SKM-1 (cell line): ENCODE results near the gene EPB41L3.

Experiments used
- DNase-seq: peaks from one replicate; lab custom pipeline; 2025; ENCODE audit not compliant: unreplicated experiment; lab: John Stamatoyannopoulos, UW

The EPB41L3 gene

DNA sequence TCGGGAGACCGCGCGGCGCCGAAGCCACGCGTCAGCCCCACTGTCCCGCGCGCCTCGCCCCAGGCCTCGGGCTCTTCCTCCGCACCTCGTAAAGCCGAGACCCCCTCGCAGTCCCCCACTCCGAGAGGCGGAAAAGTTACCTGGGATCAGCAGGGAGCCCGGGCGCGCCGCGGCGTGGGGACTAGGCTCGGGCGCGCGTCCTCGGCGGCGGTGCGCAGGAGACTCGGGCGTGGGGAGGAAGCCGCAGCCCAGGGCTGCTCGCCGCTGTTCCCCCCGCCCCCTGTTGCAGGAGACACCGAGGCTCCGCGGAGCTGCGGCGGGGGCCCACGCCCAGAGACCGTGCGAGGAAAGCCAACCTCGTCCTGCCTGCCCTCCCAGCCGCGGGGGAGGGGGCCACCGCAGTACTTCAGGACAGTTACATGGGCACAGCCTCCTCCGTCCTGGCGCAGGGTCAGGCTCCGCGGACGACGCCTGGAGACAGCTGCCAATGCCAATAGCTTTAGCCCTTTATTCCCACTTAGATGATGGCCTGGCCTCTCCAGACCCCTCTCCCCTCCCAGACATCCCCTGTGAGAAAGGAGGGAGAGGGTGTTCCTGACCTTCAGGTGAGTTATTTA lies at the start of gene EPB41L3:
EPB41L3 (minus strand) TSS at position 225 of the 617 bp plus-strand sequence. CDS start 54,814 bp downstream, outside the sequence.
- DNase-seq: peak; percentile 20

GRCh38 chr18:5588529-5588928 lies 44.7 kb upstream of the EPB41L3 start:
- no peak for DNase-seq

- DNase-seq: no peak
Observed at GRCh38 chr18:5585653-5586052, 41.9 kb upstream of the EPB41L3 start.

DNA sequence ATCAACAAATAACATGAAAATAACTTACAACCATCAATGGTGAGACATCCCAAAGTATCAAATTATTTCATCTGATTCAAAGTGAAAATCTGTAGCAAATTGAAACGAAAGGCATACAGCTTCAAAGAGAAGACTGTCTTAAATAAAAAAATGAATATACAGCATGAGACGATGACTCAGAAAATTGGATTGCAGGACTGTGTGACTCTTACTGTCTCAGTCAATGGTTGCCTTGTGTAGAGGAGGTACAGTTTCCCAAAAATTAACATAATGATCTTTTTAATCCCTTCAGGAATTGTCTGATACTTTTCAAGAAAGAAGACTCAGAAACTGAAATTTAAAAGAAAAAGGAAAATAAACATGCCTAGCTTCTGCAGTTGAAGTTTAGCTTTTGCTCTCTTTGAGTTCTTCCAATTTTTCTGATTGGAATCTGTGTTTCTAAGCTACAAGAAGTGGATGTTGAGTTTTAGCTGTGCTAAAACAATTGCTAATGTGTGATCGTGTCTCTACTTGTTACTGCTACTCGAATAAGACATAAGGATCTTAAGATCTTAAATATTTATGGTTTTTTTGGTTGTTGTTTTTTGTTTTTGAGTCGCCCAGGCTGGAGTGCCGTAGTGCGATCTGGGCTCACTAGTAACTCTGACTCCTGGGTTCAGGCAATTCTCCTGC lies 41.1 kb upstream of the EPB41L3 start:
- no peak for DNase-seq

DNA sequence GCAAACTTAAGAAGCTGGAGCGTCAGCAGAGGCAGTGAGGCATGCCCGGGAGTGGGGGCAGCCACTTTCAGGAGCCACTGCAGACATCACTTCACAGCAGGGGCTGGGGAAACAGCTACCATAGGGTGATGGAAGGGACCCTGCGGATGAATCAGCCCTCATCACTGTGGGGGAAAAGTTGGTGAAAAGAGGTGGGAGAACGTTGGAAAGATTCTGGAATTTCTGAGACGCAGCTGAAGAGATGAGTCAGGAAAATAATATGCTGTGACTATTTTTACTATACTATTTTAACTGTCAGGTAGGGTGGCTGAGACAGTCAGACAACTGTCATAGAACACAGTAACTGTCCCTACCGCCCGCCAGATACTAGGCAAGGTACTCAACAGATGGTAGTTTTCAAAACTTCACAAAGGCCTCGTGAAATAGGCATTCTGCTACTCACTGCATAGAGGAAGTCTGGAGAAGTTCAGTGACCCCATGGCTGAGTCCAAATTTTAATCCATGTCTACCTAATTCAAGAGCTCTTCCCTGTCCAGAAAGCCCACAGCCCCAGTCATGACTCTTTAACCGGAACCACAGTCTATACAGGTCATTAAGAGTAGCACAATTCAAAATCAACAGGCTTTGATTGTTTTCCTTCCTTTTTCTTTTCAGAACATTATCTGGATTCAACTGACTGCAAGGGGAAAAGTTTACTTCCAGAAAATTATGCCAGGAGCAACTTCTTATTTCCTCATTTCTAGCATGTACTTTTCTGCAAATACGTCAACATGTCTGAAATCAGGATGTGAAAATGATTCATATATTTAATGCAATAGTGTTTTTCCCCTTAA lies 39.3 kb upstream of the EPB41L3 start:
- DNase-seq: no peak

DNA sequence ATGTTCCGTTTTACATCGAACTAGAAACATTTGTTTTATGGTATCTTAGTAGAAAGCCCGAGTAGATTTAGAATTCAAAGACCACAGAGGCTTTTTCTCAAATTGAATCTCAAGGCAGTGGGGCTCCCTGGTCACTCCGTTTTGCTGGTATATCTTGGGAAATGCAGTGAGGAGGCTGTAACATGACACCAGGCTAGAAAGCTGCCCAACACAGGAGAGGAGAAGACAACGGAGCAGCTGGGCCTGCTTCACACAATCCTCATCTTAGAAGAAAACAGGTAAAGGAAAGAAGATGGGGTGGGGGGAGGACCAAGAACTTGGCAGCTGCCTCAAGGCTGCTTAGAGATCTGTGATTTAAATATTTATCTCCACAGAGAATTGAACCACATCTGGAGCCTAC lies 38.3 kb upstream of the EPB41L3 start:
- no peak for DNase-seq

DNA sequence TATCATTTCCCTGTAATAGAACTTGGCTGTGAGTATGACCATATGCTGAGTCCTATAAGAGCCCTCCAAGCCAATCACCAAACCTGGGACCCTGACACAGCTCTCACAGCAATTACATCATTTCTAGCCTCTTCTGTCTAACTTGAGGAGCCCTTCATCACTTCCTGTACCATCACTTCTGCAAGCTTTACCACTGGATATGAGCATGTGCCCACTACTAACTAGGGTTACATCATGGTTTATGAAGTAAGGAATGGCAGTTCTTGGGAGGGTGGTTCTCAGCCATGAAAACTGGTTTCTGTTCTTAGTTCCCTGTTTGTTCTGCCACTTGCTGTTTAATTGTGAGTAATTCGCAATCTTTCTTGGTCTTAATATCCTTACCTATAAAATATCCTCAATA lies 31.0 kb upstream of the EPB41L3 start:
- DNase-seq: peak; percentile 38

DNA sequence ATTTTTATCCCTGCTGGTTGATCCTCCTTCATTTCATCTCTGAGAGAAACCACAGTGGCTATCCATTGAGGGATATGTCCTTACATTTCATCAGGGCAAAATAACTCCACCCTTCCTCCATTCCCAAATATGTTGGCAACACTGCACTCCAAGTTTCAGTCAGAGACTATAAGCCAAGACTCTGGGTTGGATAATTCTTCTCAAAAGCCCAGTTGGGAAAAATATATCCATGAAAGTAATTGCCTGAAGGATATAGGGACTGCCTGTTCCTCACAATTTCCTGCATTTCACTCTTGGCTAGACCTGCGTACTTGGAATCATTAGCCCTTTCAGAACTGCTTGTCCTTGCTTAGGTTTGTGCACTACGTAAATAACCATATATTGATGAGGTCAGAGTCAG lies 27.9 kb upstream of the EPB41L3 start:
- no peak for DNase-seq

DNA sequence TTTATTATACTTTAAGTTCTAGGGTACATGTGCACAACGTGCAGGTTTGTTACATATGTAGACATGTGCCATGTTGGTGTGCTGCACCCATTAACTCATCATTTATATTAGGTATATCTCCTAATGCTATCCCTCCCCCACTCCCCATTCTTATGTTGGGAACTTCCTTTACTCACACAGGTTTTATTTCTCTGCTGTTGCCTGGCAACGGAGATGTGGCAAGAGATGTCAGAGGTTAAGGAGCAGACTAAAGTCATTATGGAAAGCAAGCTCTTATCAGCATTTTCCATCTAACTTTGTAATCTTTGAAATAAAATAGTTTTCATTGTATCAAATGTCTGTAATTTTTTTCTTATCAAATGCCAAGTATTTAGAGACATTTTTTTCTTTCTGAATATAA lies 26.8 kb upstream of the EPB41L3 start:
- DNase-seq: peak; percentile 73

DNA sequence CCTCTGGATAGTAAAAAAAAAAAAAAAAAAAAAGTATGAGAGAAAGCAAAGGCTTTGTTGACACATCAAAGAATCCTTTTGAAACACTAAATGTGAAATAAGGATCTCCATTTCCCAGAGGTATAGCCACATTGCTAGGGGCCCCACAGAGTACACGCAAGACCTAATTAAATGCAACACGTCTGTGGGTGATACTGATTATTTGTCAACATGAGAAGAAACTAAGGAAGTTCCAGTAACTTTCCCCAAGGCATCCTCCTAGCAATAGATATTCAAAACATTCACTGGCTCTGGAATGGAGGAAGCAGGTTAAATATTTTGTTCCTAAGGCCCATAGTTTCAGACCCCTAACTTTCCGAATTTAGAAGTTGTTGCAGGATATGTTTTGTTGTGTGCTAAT lies 24.6 kb upstream of the EPB41L3 start:
- no peak for DNase-seq

GRCh38 chr18:5558851-5559250 lies 15.1 kb upstream of the EPB41L3 start:
- no peak for DNase-seq

GRCh38 chr18:5556310-5556974 lies 12.6 kb upstream of the EPB41L3 start:
- no peak for DNase-seq

- no peak for DNase-seq
Observed at GRCh38 chr18:5554629-5555028, 10.8 kb upstream of the EPB41L3 start.

GRCh38 chr18:5546660-5547059 lies 2.9 kb upstream of the EPB41L3 start:
- DNase-seq: peak; percentile 44

DNA sequence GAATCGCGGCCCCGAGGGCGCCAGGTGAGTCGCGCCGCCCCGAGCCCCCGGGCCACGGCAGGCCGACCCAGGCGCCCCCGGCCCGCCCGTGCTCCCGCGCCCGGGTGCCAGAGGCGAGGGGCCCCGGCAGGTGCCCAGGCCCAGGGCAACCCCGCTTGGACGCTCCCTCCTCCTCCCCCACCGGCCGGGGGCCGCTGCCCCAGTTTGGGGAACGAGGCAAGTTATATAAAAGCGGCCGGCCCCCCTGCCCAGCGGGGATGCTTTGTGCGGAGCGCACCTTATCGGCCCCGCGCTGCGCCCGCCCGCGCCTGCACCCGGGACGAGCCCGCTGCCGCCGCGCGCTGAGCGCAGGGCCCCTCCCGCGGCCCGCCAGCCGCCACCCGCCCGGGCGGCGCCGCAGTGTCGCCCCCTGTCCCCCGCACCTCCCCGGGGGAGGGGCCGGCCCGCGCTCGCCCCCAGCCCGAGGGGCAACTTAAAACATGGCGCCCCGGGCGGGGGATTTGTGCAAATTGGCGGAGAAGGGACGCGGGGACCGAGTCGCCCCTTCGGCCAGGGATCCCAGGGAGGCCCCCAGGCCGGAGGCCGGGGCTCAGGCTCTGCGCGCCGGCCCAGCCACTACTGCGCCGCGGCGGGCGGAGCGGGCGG lies 639 bp downstream of the EPB41L3 start:
- no peak for DNase-seq

DNA sequence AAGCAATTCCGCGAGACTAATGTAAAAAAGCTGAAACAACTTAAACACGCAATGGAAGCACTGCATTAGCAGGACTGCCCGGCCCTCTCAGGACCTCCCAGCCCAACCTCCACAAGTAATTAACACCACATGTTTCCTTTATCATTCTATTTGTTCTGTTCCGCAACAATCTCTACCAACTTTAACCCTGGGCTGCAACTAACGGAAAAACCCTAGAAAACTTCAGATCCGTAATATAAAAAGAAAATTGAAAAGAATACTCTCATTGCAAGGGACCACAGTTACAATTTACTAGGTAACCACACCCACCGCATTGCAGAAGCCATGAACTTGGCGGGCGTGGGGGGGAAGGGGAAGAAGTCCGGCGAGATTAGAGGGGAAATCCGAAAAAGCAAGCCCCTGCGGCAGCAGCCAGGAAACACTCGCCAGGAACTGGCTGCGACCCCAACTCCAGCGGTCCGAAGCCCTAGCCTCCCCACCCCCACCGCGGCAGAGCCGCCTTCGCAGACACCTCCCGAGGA lies 1.2 kb downstream of the EPB41L3 start:
- DNase-seq: peak; percentile 21

GRCh38 chr18:5541644-5542043 lies 2.2 kb downstream of the EPB41L3 start:
- DNase-seq: no peak

DNA sequence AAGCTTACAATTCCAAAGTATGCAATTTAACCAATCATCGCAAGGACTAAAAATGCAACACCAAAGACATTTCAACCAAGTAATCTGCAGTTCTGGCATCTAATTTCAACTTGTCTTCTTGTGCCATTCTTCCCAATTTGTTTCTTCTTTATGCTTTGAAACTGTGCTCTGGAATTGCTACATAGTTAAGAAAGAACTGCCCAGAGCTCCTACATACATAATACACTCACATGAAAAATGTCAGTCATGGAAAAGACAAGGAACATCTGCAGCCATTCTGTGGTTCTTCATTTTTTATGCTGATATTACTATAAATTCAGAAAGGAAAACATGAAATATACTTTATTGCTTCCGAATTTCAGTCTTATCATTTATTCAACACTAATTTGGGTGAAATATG lies 4.4 kb downstream of the EPB41L3 start:
- DNase-seq: no peak

GRCh38 chr18:5538544-5538943 lies 5.3 kb downstream of the EPB41L3 start:
- no peak for DNase-seq

GRCh38 chr18:5537860-5538259 lies 5.9 kb downstream of the EPB41L3 start:
- DNase-seq: no peak

DNA sequence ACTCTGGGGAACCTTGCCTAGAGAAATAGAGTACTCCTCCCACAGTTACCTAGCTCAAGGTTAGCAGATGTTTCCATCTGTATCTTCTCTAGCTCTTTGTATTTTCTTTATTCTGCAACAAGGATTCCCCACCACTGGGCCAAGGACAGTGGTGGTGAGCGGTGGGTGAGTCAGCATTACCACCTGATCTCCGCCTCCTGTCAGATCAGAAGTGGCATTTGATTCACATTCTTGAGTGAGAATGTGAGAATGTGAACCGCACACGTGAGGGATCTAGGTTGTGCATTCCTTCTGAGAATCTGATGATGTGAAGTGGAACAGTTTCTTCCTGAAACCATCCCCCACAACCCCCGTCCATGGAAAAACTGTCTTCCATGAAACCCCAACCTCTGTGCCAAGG lies 9.0 kb downstream of the EPB41L3 start:
- no peak for DNase-seq
